IPS DF 19.7 (cell line): ENCODE results near the gene NKAPL.

ENCODE experiments used
- DNase-seq: peaks from one replicate; pipeline ENCODE4 v3.0.0-alpha.2; 2013; ENCODE audit warnings: low read depth, low spot score

Gene NKAPL

GRCh38 chr6:28258877-28259777 is at the start of gene NKAPL:
NKAPL (plus strand) TSS chr6:28259297; CDS start chr6:28259372, 75 bp downstream.
- no peak for DNase-seq

GRCh38 chr6:28209753-28210535 is 49.2 kb upstream of the NKAPL start:
- no peak for DNase-seq

GRCh38 chr6:28211840-28212509 is 47.1 kb upstream of the NKAPL start:
- DNase-seq = no peak

- no peak for DNase-seq
Observed at GRCh38 chr6:28212510-28213212, 46.4 kb upstream of the NKAPL start.

- no peak for DNase-seq
Observed at GRCh38 chr6:28213213-28213523, 45.9 kb upstream of the NKAPL start.

- no peak for DNase-seq
Observed at GRCh38 chr6:28215425-28215824, 43.7 kb upstream of the NKAPL start.

- no peak for DNase-seq
Observed at GRCh38 chr6:28217890-28218289, 41.2 kb upstream of the NKAPL start.

- DNase-seq = no peak
Observed at GRCh38 chr6:28218312-28219248, 40.5 kb upstream of the NKAPL start.

GRCh38 chr6:28220257-28221133 is 38.6 kb upstream of the NKAPL start:
- DNase-seq = no peak

GRCh38 chr6:28224131-28225055 is 34.7 kb upstream of the NKAPL start:
- DNase-seq = no peak

GRCh38 chr6:28225056-28225834 is 33.9 kb upstream of the NKAPL start, which contains the start of gene ZSCAN9:
ZSCAN9 (plus strand) TSS chr6:28225275; CDS start chr6:28227085, 1,810 bp downstream.
- DNase-seq = peak; percentile 78

GRCh38 chr6:28226460-28226859 is 32.6 kb upstream of the NKAPL start:
- DNase-seq = no peak

- no peak for DNase-seq
Observed at GRCh38 chr6:28232785-28233184, 26.3 kb upstream of the NKAPL start.

- no peak for DNase-seq
Observed at GRCh38 chr6:28235912-28236452, 23.1 kb upstream of the NKAPL start.

GRCh38 chr6:28239636-28240035 is 19.5 kb upstream of the NKAPL start:
- DNase-seq = no peak

GRCh38 chr6:28240471-28240870 is 18.6 kb upstream of the NKAPL start:
- no peak for DNase-seq

- DNase-seq = no peak
Observed at GRCh38 chr6:28243946-28244345, 15.2 kb upstream of the NKAPL start.
